Spleen (tissue), 11 donors: ENCODE measurements around the gene FARP1. TPM values are rescaled to one million over a fixed set of nuclear protein-coding genes. Genes with fewer than 3 reads are reported as not detected.

ENCODE experiments used
- DNase-seq: peaks from one replicate; pipeline ENCODE4 v3.0.0-alpha.2; 2020
- H3K27ac ChIP-seq, 8 donors: fragments of 200-600 bp; sonication (generic) in 7 of 8; 1 replicate in 4 of 8; 2 replicates in 4 of 8; pipeline versions ENCODE4 v1.5.0 to v1.8.0; 2016 to 2021; ENCODE audit warnings: inconsistent platforms in 4 of 8, mild to moderate bottlenecking in 4 of 8, moderate library complexity in 1 of 8
- H3K27me3 ChIP-seq, 7 donors: fragments of 200-600 bp; sonication (generic) in 6 of 7; replicated peaks in 1 of 7; 1 replicate in 4 of 7; 2 replicates in 3 of 7; pipeline versions ENCODE4 v1.5.0 to v1.8.0; 2016 to 2021; ENCODE audit warnings: inconsistent platforms in 3 of 7, mild to moderate bottlenecking in 1 of 7
- H3K36me3 ChIP-seq, 6 donors: fragments of 200-600 bp; sonication (generic) in 5 of 6; 1 replicate in 4 of 6; 2 replicates in 2 of 6; pipeline versions ENCODE4 v1.5.0 to v1.8.0; 2016 to 2021; ENCODE audit warnings: inconsistent platforms in 2 of 6
- H3K4me1 ChIP-seq, 6 donors: fragments of 200-600 bp; sonication (generic) in 5 of 6; 1 replicate in 3 of 6; 2 replicates in 3 of 6; pipeline versions ENCODE4 v1.5.0 to v1.8.0; 2016 to 2021; ENCODE audit warnings: inconsistent platforms in 3 of 6
- H3K4me3 ChIP-seq, 8 donors: fragments of 200-600 bp; sonication (generic) in 7 of 8; 1 replicate in 4 of 8; 2 replicates in 4 of 8; pipeline versions ENCODE4 v1.5.0 to v1.8.0; 2016 to 2021; ENCODE audit warnings: inconsistent platforms in 4 of 8, mild to moderate bottlenecking in 4 of 8, moderate library complexity in 2 of 8
- H3K9me3 ChIP-seq, 8 donors: fragments of 200-600 bp; sonication (generic) in 7 of 8; 1 replicate in 4 of 8; 2 replicates in 4 of 8; pipeline versions ENCODE4 v1.5.0 to v1.8.0; 2016 to 2021; ENCODE audit warnings: inconsistent platforms in 4 of 8
- CTCF ChIP-seq, 11 experiments: fragments of 200-600 bp in 7 of 11; fragments of 450-650 bp in 4 of 11; sonication (generic) in 4 of 11; IDR thresholded peaks in 8 of 11; conservative IDR thresholded peaks in 3 of 11; 1 replicate in 7 of 11; 2 replicates in 4 of 11; pipeline versions ENCODE4 v1.4.0 to v1.8.0; 2016 to 2021; ENCODE audit warnings: antibody characterized with exemption in 11 of 11, inconsistent platforms in 4 of 11, mild to moderate bottlenecking in 1 of 11
- POLR2A ChIP-seq, 3 donors: fragments of 450-650 bp; IDR thresholded peaks; one replicate each; pipeline ENCODE4 v1.5.1; 2017; ENCODE audit warnings: antibody characterized with exemption in 3 of 3, mild to moderate bottlenecking in 1 of 3
- POLR2AphosphoS5 ChIP-seq, 3 donors: sonication (generic); formaldehyde crosslinking; IDR thresholded peaks; one replicate each; pipeline ENCODE4 v1.5.1; 2017; ENCODE audit warnings: antibody characterized with exemption in 3 of 3
- WGBS, 5 donors: extraction: QIAGEN DNeasy Blood & Tissue Kit in 3 of 5; methylation state at CpG; one replicate each; pipeline versions ENCODE4 v1.1.5 to v1.1.7; 2013 to 2018; 5-methylcytosine and 5-hydroxymethylcytosine counted together
- intact Hi-C: fragments of 100-400 bp; cut with DNase I; formaldehyde crosslinking; loops from one replicate; pipeline ENCODE4 v1.15.0; 2023; ENCODE audit warnings: low total_unique reads
- polyA plus RNA-seq, 3 donors: library from polyadenylated mRNA; stranded (reverse); fragments of 200-250 nt; gene quantifications; one replicate each; pipeline ENCODE4 v1.2.1, GENCODE V29; 2013
- total RNA-seq, 7 donors: library from RNA; depleted of rRNA in 3 of 7; stranded (reverse); fragments of >200 nt in 3 of 7; fragmentation: NEBNext Ultra II Directional in 4 of 7; extraction: Animal tissue kit (Norgen Biotek cat#: 25700) in 4 of 7; gene quantifications; one replicate each; pipeline versions ENCODE4 v1.1.0 to v1.2.1, GENCODE V29; 2016 to 2021
- donor health status: healthy with polysubstance abuse.
- donor health status: DM: no; HTN: no; CAD: no; lungs with moderate emphysema.
- donor health status: DM: no; HTN: no; CAD: no.
- donor health status: Bipolar disorder and iron deficiency.
- donor health status: healthy.
- donor health status: DM: no; HTN: no; CAD: no.
- donor health status: DM: yes; HTN: yes; CAD: no.

Gene FARP1
- total and polyA plus RNA-seq, 10 donors, result 3.7 to 60.9 (median 33.0) TPM

DNA sequence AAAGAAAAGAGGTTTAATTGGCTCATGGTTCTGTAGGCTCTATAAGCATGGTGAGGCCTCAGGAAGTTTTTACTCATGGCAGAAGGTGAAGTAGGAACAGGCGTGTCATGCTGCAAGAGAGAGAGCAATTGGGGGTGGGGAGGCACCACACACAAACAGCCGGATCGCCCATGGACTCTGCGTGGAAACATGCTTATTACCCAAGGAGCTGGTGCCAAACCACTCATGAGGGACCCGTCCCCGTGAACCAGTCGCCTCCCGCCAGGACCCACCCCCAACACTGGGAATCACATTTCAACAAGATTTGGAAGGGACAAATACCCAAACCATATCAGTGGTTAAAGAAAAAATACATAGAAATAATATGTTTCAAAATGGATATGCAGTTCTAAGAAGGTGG is 208.7 kb downstream of the FARP1 start:
- TF ChIP-seq POLR2AphosphoS5 (IDR thresholded peaks at IDR 0.05) (no peak), POLR2A (IDR thresholded peaks at IDR 0.05) (no peak), CTCF (IDR thresholded peaks at IDR 0.05 in 8 of 11, conservative IDR thresholded peaks at IDR 0.05 in 3 of 11) (no peak)
- 88 to 95% (median 94%) methylated on average over 8 of the region's 8 CpGs for WGBS, 5 donors
- DNase-seq, result no peak

GRCh38 chr13:98352226-98352625 is 209.3 kb downstream of the FARP1 start:
- DNase-seq, result no peak
- Histone ChIP-seq H3K4me3 (no peak overlapping the region), H3K4me1 (no peaks in the 10 kb centered on the region), H3K36me3 (no peaks in the 10 kb centered on the region), H3K27ac (peak overlapping the region in 1 of 8 donors; percentile 27), H3K27me3 (no peaks in the 10 kb centered on the region), H3K9me3 (peaks cover 0 to 5% (median 0%) of the 10 kb centered on the region in 8 donors)
- 76 to 89% (median 80%) methylated on average over 4 of the region's 4 CpGs for WGBS, 5 donors
- intact Hi-C loops, result no loop called here
- TF ChIP-seq POLR2A (IDR thresholded peaks at IDR 0.05), result no peak
- TF ChIP-seq CTCF (IDR thresholded peaks at IDR 0.05 in 8 of 11, conservative IDR thresholded peaks at IDR 0.05 in 3 of 11), result no peak
- no peak for TF ChIP-seq POLR2AphosphoS5 (IDR thresholded peaks at IDR 0.05)

More for the DNA sequence above, 208.7 kb downstream of the FARP1 start:
- Histone ChIP-seq H3K27me3 (no peaks in the 10 kb centered on the region), H3K4me3 (no peak overlapping the region), H3K27ac (no peak overlapping the region), H3K36me3 (no peaks in the 10 kb centered on the region), H3K4me1 (no peaks in the 10 kb centered on the region), H3K9me3 (peaks cover 0 to under 1% (median 0%) of the 10 kb centered on the region in 8 donors)
- intact Hi-C loops, result no loop called here

- TF ChIP-seq POLR2AphosphoS5 (IDR thresholded peaks at IDR 0.05), result no peak
- TF ChIP-seq CTCF (IDR thresholded peaks at IDR 0.05 in 8 of 11, conservative IDR thresholded peaks at IDR 0.05 in 3 of 11), result no peak
- no peak for TF ChIP-seq POLR2A (IDR thresholded peaks at IDR 0.05)
- 63 to 84% (median 72%) methylated on average over 1 of the region's 1 CpG for WGBS, 5 donors
- intact Hi-C loops, result no loop called here
Observed at GRCh38 chr13:98353750-98354149, 210.9 kb downstream of the FARP1 start.

DNA sequence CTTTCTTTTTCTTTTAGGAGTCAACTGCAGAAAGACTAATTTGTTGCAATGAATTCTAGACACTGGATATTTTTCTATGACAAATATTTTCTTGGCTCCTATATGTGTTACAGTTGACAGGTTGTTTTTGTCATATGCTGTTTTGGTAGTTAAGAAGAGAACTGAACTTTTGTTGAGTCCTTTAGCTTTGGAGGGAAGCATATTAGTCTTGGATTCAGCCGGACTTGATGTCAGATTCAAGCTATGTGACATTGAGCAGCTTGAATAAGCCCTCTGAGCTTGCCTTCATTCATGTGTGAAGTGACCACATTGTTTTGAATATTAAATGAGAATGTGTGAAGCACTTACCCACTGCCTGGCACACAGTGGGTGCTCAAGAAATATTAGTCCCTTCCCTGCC is 216.0 kb downstream of the FARP1 start:
- Histone ChIP-seq H3K27ac (no peak overlapping the region), H3K9me3 (peaks cover 0 to 5% (median 0%) of the 10 kb centered on the region in 8 donors), H3K27me3 (no peaks in the 10 kb centered on the region), H3K4me1 (no peaks in the 10 kb centered on the region), H3K4me3 (no peak overlapping the region), H3K36me3 (no peaks in the 10 kb centered on the region)
- intact Hi-C loops, result no loop called here
- no peak for DNase-seq
- WGBS, 5 donors, result 74 to 100% (median 86%) methylated on average over 1 of the region's 1 CpG
- TF ChIP-seq POLR2A (IDR thresholded peaks at IDR 0.05) (no peak), CTCF (IDR thresholded peaks at IDR 0.05 in 8 of 11, conservative IDR thresholded peaks at IDR 0.05 in 3 of 11) (no peak), POLR2AphosphoS5 (IDR thresholded peaks at IDR 0.05) (no peak)

More at GRCh38 chr13:98353750-98354149, 210.9 kb downstream of the FARP1 start:
- Histone ChIP-seq H3K27ac (no peak overlapping the region), H3K4me3 (no peak overlapping the region), H3K27me3 (no peaks in the 10 kb centered on the region), H3K9me3 (peaks cover 0 to 5% (median 0%) of the 10 kb centered on the region in 8 donors), H3K4me1 (no peaks in the 10 kb centered on the region), H3K36me3 (no peaks in the 10 kb centered on the region)
- DNase-seq, result no peak
